Fibroblast of lung (primary cell): ENCODE data around the gene ARHGEF25. TPM values are rescaled to one million over a fixed set of nuclear protein-coding genes. Genes with fewer than 3 reads are reported as not detected.
A peak's percentile ranks its signal among the peaks of the same experiment; 100 is the strongest.

Experiments used
- DNase-seq, 2 donors: peaks; one replicate each; pipeline versions ENCODE4 v3.0.0 to v3.0.0-alpha.2; 2010; ENCODE audit warnings: low read depth in 2 of 2
- H2AFZ ChIP-seq: 2 replicates; pipeline ENCODE4 v1.5.1; 2012; ENCODE audit warnings: low read length, control low read depth, inconsistent platforms
- H3K27ac ChIP-seq: 2 replicates; pipeline ENCODE4 v1.5.1; 2011; ENCODE audit warnings: low read length, control low read depth; ENCODE audit not compliant: insufficient read depth
- H3K27me3 ChIP-seq: 2 replicates; pipeline ENCODE4 v1.5.1; 2011; ENCODE audit warnings: mild to moderate bottlenecking, low read length; ENCODE audit not compliant: control insufficient read depth, insufficient read depth
- H3K36me3 ChIP-seq: 2 replicates; pipeline ENCODE4 v1.5.1; 2011; ENCODE audit warnings: low read length; ENCODE audit not compliant: control insufficient read depth, insufficient read depth
- H3K4me1 ChIP-seq: 2 replicates; pipeline ENCODE4 v1.5.1; 2011; ENCODE audit warnings: low read length; ENCODE audit not compliant: control insufficient read depth, insufficient read depth; ENCODE audit errors: extremely low read depth
- H3K4me2 ChIP-seq: 2 replicates; pipeline ENCODE4 v1.5.1; 2011; ENCODE audit warnings: low read length, control low read depth; ENCODE audit not compliant: insufficient read depth; ENCODE audit errors: extremely low read depth
- H3K4me3 ChIP-seq, 4 experiments: fragments of 200-600 bp in 1 of 4; sonication (generic) in 1 of 4; replicated peaks in 1 of 4; 2 replicates each; pipeline ENCODE4 v1.5.1; 2011 to 2016; ENCODE audit warnings: low read length in 4 of 4, low read depth in 3 of 4, mild to moderate bottlenecking in 3 of 4, control low read depth in 2 of 4, inconsistent platforms in 1 of 4, mixed read lengths in 1 of 4; ENCODE audit not compliant: insufficient read depth in 1 of 4; ENCODE audit errors: control extremely low read depth in 1 of 4
- H3K79me2 ChIP-seq: 2 replicates; pipeline ENCODE4 v1.5.1; 2012; ENCODE audit warnings: mild to moderate bottlenecking, low read length, inconsistent platforms; ENCODE audit not compliant: control insufficient read depth, insufficient read depth
- H3K9ac ChIP-seq: 2 replicates; pipeline ENCODE4 v1.5.1; 2011; ENCODE audit warnings: mild to moderate bottlenecking, low read length, control low read depth; ENCODE audit not compliant: insufficient read depth
- H3K9me3 ChIP-seq: 2 replicates; pipeline ENCODE4 v1.5.1; 2012; ENCODE audit warnings: low read depth, low read length; ENCODE audit not compliant: control insufficient read depth, insufficient read depth
- H4K20me1 ChIP-seq: 2 replicates; pipeline ENCODE4 v1.5.1; 2011; ENCODE audit warnings: low read length; ENCODE audit not compliant: control insufficient read depth, insufficient read depth; ENCODE audit errors: extremely low read depth
- EZH2 ChIP-seq: IDR thresholded peaks from 2 replicates; pipeline ENCODE4 v1.5.1; 2012; ENCODE audit warnings: low read length, control low read depth, mild to moderate bottlenecking; ENCODE audit errors: missing control alignments
- polyA plus RNA-seq, 2 donors: library from polyadenylated mRNA; depleted of rRNA in 1 of 2; stranded (reverse) in 1 of 2; unstranded in 1 of 2; fragments of >200 nt; gene quantifications; 2 replicates each; pipeline ENCODE4 v1.2.1, GENCODE V29; 2011 to 2012; ENCODE audit warnings: missing spikeins in 1 of 2
- total RNA-seq: library from RNA; depleted of rRNA; stranded (reverse); fragments of >200 nt; gene quantifications from 2 replicates; pipeline ENCODE4 v1.2.1, GENCODE V29; 2014
- TF ChIP-seq, protein P1 (sequence below), 2 donors: IDR thresholded peaks in 1 of 2; conservative IDR thresholded peaks in 1 of 2; 1 replicate in 1 of 2; 2 replicates in 1 of 2; pipeline ENCODE4 v1.5.1; 2011 to 2012; ENCODE audit warnings: low read length in 2 of 2, control low read depth in 1 of 2, inconsistent platforms in 1 of 2, low read depth in 1 of 2, mild to moderate bottlenecking in 1 of 2

Gene ARHGEF25
- total and polyA plus RNA-seq, 2 donors (not counting 1 experiment from before 2014, with no cell fraction given), result 15.7 to 40.0 TPM

DNA sequence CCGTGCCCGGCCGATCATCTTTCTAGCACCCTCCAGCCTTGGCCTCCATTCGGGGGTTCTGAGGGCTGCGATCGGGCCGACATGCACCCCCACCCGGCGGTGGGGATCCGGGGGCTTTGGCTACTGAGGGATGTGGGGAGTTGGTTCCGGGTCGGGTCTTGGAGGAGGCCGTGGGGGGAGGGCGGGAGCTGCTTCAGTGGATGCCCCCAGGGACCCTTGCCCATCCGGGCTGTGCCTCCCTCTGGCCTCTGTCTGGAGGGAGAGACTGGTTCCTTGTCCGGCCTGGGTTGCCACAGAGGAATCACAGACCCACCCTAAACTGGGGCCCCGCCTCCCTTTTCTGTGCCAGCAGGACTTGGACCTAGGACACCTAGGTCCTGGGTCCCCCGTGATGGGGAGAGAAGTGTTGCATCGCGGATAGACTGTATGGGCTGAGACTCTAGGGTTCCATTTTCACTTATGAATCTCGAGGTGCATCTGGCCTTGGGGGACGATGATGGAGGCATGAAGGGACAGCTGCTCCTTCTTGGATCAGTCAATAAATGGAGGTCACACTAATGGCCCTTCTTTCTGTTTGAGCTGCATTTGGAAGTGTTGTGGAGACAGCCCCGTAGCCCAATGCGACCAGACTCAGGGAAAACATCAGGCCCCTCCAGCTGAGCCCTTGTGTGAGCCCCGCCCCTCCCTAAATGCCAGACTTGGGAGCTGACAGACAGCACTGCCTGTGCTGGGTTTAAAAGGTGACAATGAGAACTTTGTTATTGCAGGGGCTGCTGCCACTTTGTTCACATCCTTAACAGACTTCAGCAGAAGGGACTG is 6.0 kb upstream of the ARHGEF25 start:
- Histone ChIP-seq H3K4me2 (peak overlapping the region; percentile 64), H3K27ac (no peak overlapping the region), H3K79me2 (no peaks in the 10 kb centered on the region), H3K36me3 (peaks cover 2% of the 10 kb centered on the region), H3K27me3 (no peaks in the 10 kb centered on the region), H3K9me3 (no peaks in the 10 kb centered on the region), H3K4me3 (peak overlapping the region; percentile 30 to 79 (median 54)), H3K9ac (peak overlapping the region; percentile 67), H4K20me1 (no peaks in the 10 kb centered on the region), H2AFZ (peak overlapping the region; percentile 6), H3K4me1 (peaks cover 5% of the 10 kb centered on the region)
- DNase-seq, result peak in 1 of 2 donors; percentile 37
- TF ChIP-seq EZH2, result no peak

DNA sequence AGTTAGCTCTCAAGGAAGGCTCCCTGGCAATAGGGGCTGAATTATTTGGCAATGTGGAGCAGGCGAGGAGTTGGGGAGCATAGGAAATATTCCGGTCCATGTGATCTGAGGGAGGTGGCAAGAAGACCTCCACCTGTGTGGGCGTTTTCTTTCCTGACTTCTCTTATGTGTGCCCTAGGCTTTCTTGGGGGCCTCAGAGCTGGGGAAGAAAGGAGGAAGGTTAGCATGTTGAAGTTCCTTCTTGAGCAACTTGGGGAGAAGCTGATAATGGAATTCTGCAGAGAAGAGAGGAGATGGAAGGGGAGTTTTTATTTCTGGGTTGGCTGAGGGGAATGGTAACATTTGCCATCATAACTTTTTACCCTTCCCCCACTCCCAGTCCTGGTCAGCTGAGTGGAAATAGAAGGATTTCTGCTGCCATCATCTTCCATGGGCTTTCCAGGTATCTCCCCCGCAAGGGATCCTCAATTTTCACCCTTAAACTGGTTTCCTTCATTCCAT is 5.4 kb upstream of the ARHGEF25 start:
- H3K79me2 ChIP-seq, result no peaks in the 10 kb centered on the region
- no peak overlapping the region for H3K27ac ChIP-seq
- H3K27me3 ChIP-seq, result no peaks in the 10 kb centered on the region
- no peak overlapping the region for H2AFZ ChIP-seq
- H4K20me1 ChIP-seq, result no peaks in the 10 kb centered on the region
- H3K4me2 ChIP-seq, result peak overlapping the region; percentile 64
- TF ChIP-seq, protein P1, sequence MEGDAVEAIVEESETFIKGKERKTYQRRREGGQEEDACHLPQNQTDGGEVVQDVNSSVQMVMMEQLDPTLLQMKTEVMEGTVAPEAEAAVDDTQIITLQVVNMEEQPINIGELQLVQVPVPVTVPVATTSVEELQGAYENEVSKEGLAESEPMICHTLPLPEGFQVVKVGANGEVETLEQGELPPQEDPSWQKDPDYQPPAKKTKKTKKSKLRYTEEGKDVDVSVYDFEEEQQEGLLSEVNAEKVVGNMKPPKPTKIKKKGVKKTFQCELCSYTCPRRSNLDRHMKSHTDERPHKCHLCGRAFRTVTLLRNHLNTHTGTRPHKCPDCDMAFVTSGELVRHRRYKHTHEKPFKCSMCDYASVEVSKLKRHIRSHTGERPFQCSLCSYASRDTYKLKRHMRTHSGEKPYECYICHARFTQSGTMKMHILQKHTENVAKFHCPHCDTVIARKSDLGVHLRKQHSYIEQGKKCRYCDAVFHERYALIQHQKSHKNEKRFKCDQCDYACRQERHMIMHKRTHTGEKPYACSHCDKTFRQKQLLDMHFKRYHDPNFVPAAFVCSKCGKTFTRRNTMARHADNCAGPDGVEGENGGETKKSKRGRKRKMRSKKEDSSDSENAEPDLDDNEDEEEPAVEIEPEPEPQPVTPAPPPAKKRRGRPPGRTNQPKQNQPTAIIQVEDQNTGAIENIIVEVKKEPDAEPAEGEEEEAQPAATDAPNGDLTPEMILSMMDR (conservative IDR thresholded peaks at IDR 0.05 in 1 of 2, IDR thresholded peaks at IDR 0.05 in 1 of 2; ENCODE audit: low read depth in 1 of 2, low read length in 2 of 2), result no peak
- TF ChIP-seq EZH2, result no peak
- H3K4me1 ChIP-seq, result peaks cover 11% of the 10 kb centered on the region
- H3K4me3 ChIP-seq, result peak overlapping the region in 2 of 4 experiments; percentile 72 to 79
- H3K36me3 ChIP-seq, result peaks cover 2% of the 10 kb centered on the region
- no peaks in the 10 kb centered on the region for H3K9me3 ChIP-seq
- no peak for DNase-seq
- H3K9ac ChIP-seq, result no peak overlapping the region

DNA sequence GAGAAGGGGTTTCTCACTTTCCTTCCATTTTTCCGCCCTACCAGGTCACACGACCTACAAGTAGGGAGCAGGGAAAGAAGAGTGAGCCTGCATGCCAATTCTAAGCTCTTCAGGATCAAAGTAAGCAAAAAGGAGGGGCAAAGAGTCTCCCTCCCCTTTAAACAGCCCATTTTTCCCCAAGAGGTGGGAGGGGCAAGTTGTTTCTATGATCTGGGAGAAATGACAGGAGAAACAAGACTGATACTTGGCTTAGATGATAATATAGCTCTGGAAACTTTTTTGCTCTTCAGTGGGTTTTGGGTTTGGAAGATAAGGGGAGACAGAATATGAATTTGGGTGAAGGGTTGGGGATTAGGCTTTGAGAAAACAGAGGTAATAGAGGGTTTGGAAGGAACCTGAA is 4.8 kb upstream of the ARHGEF25 start:
- Histone ChIP-seq H3K36me3 (peaks cover 2% of the 10 kb centered on the region), H3K79me2 (no peaks in the 10 kb centered on the region), H4K20me1 (no peaks in the 10 kb centered on the region), H3K4me2 (no peak overlapping the region), H3K9me3 (no peaks in the 10 kb centered on the region), H3K4me3 (no peak overlapping the region), H3K27ac (no peak overlapping the region), H2AFZ (no peak overlapping the region), H3K4me1 (peaks cover 13% of the 10 kb centered on the region), H3K9ac (no peak overlapping the region), H3K27me3 (no peaks in the 10 kb centered on the region)
- DNase-seq, result no peak
- TF ChIP-seq, protein P1 (conservative IDR thresholded peaks at IDR 0.05 in 1 of 2, IDR thresholded peaks at IDR 0.05 in 1 of 2; ENCODE audit: low read depth in 1 of 2, low read length in 2 of 2), result no peak
- TF ChIP-seq EZH2, result no peak
